HEK293 (cell line): Measurements from ENCODE around the gene ARHGEF7.

Source experiments
- CTCF ChIA-PET: fragments of 350-600 bp; formaldehyde crosslinking; extraction: SDS; loops from one replicate; lab custom pipeline; 2021; ENCODE audit warnings: antibody characterized with exemption; lab: Yijun Ruan, JAX
- POLR2A ChIA-PET: fragments of 300-600 bp; formaldehyde crosslinking; extraction: SDS; loops from one replicate; lab custom pipeline; 2020; ENCODE audit warnings: antibody characterized with exemption, inconsistent platforms; lab: Yijun Ruan, JAX
- H3K27ac ChIP-seq: fragments of 200-500 bp; sonication (Bioruptor generic); 2 replicates; pipeline ENCODE4 v1.5.1; 2014; ENCODE audit warnings: low read depth, low read length, control low read depth, inconsistent platforms; ENCODE audit errors: extremely low read depth
- H3K36me3 ChIP-seq, 2 experiments: fragments of 200-500 bp in 1 of 2; sonication (Bioruptor generic) in 1 of 2; 1 replicate in 1 of 2; 2 replicates in 1 of 2; pipeline ENCODE4 v1.5.1; 2014 to 2017; ENCODE audit warnings: inconsistent platforms in 2 of 2, low read length in 2 of 2; ENCODE audit not compliant: control insufficient read depth in 2 of 2, insufficient read depth in 1 of 2
- H3K4me1 ChIP-seq: fragments of 200-500 bp; sonication (Bioruptor generic); 2 replicates; pipeline ENCODE4 v1.5.1; 2014; ENCODE audit warnings: mild to moderate bottlenecking, low read length, inconsistent platforms; ENCODE audit not compliant: control insufficient read depth, insufficient read depth
- H3K4me3 ChIP-seq: 2 replicates; pipeline ENCODE4 v1.5.1; 2011; ENCODE audit warnings: low read depth, mild to moderate bottlenecking, control low read depth, low read length, moderate library complexity
- H3K9me3 ChIP-seq: fragments of 200-500 bp; sonication (Bioruptor generic); 2 replicates; pipeline ENCODE4 v1.5.1; 2014; ENCODE audit warnings: low read depth, low read length, inconsistent platforms; ENCODE audit not compliant: control insufficient read depth, insufficient read depth
- BCL11A ChIP-seq: fragments of 450-650 bp; formaldehyde crosslinking; IDR thresholded peaks from 2 replicates; pipeline ENCODE4 v1.5.1; 2016; ENCODE audit warnings: low read depth, missing biosample characterization, missing genetic modification characterization
- GLI4 ChIP-seq: fragments of 450-650 bp; formaldehyde crosslinking; IDR thresholded peaks from 2 replicates; pipeline ENCODE4 v1.5.1; 2016; ENCODE audit warnings: missing biosample characterization, missing genetic modification characterization
- KLF9 ChIP-seq: fragments of 450-650 bp; formaldehyde crosslinking; IDR thresholded peaks from 2 replicates; pipeline ENCODE4 v1.5.1; 2016; ENCODE audit warnings: missing biosample characterization, missing genetic modification characterization, low read depth
- MYNN ChIP-seq: fragments of 450-650 bp; formaldehyde crosslinking; IDR thresholded peaks from 2 replicates; pipeline ENCODE4 v1.5.1; 2016; ENCODE audit warnings: missing biosample characterization, missing genetic modification characterization, borderline replicate concordance
- OSR2 ChIP-seq: fragments of 450-650 bp; formaldehyde crosslinking; IDR thresholded peaks from 2 replicates; pipeline ENCODE4 v1.5.1; 2016; ENCODE audit warnings: missing biosample characterization, missing genetic modification characterization
- OVOL3 ChIP-seq: fragments of 450-650 bp; formaldehyde crosslinking; IDR thresholded peaks from 2 replicates; pipeline ENCODE4 v1.5.1; 2016; ENCODE audit warnings: missing biosample characterization, missing genetic modification characterization
- PATZ1 ChIP-seq: fragments of 450-650 bp; formaldehyde crosslinking; IDR thresholded peaks from 2 replicates; pipeline ENCODE4 v1.5.1; 2016; ENCODE audit warnings: missing biosample characterization, missing genetic modification characterization
- SALL2 ChIP-seq: fragments of 450-650 bp; formaldehyde crosslinking; IDR thresholded peaks from 2 replicates; pipeline ENCODE4 v1.5.0; 2017; ENCODE audit warnings: missing biosample characterization, mild to moderate bottlenecking, missing genetic modification characterization, borderline replicate concordance
- SP7 ChIP-seq: fragments of 450-650 bp; formaldehyde crosslinking; IDR thresholded peaks from 2 replicates; pipeline ENCODE4 v1.5.1; 2016; ENCODE audit warnings: missing biosample characterization, missing genetic modification characterization
- TCF7L2 ChIP-seq: IDR thresholded peaks from 2 replicates; pipeline ENCODE4 v1.6.1; 2011; ENCODE audit warnings: low read depth, mild to moderate bottlenecking, inconsistent platforms, low read length, moderate library complexity, borderline replicate concordance
- ZBTB26 ChIP-seq: fragments of 450-650 bp; formaldehyde crosslinking; optimal IDR thresholded peaks from 2 replicates; pipeline ENCODE3; 2016; ENCODE audit warnings: missing biosample characterization, mild to moderate bottlenecking, missing genetic modification characterization
- ZBTB48 ChIP-seq: fragments of 450-650 bp; formaldehyde crosslinking; IDR thresholded peaks from 2 replicates; pipeline ENCODE4 v1.5.1; 2016; ENCODE audit warnings: missing biosample characterization, missing genetic modification characterization
- ZNF174 ChIP-seq: fragments of 450-650 bp; formaldehyde crosslinking; IDR thresholded peaks from 2 replicates; pipeline ENCODE4 v1.5.0; 2017; ENCODE audit warnings: missing biosample characterization, mild to moderate bottlenecking, missing genetic modification characterization
- ZNF18 ChIP-seq: fragments of 450-650 bp; formaldehyde crosslinking; IDR thresholded peaks from 2 replicates; pipeline ENCODE4 v1.5.1; 2016; ENCODE audit warnings: missing biosample characterization, missing genetic modification characterization
- ZNF211 ChIP-seq: fragments of 450-650 bp; formaldehyde crosslinking; IDR thresholded peaks from 2 replicates; pipeline ENCODE4 v1.5.1; 2016; ENCODE audit warnings: low read depth, missing biosample characterization, missing genetic modification characterization
- ZNF221 ChIP-seq: fragments of 450-650 bp; formaldehyde crosslinking; IDR thresholded peaks from 2 replicates; pipeline ENCODE4 v1.5.1; 2017; ENCODE audit warnings: missing biosample characterization, missing genetic modification characterization, borderline replicate concordance
- ZNF274 ChIP-seq, 2 experiments: fragments of 200-500 bp in 1 of 2; fragments of 450-650 bp in 1 of 2; sonication (Bioruptor generic) in 1 of 2; formaldehyde crosslinking in 1 of 2; IDR thresholded peaks; 2 replicates each; pipeline versions ENCODE4 v1.5.1 to v1.6.1; 2014 to 2016; ENCODE audit warnings: borderline replicate concordance in 1 of 2, inconsistent platforms in 1 of 2, low read length in 1 of 2, missing biosample characterization in 1 of 2, missing genetic modification characterization in 1 of 2
- ZNF366 ChIP-seq: fragments of 450-650 bp; formaldehyde crosslinking; conservative IDR thresholded peaks from 2 replicates; pipeline ENCODE4 v1.5.1; 2016; ENCODE audit warnings: missing biosample characterization, missing genetic modification characterization
- ZNF529 ChIP-seq: fragments of 450-650 bp; formaldehyde crosslinking; IDR thresholded peaks from 2 replicates; pipeline ENCODE4 v1.5.1; 2017; ENCODE audit warnings: missing genetic modification characterization, missing biosample characterization; ENCODE audit not compliant: insufficient replicate concordance
- ZNF560 ChIP-seq: fragments of 450-650 bp; formaldehyde crosslinking; IDR thresholded peaks from 2 replicates; pipeline ENCODE4 v1.5.1; 2017; ENCODE audit warnings: missing biosample characterization, missing genetic modification characterization, borderline replicate concordance
- ZNF561 ChIP-seq: fragments of 450-650 bp; IDR thresholded peaks from 2 replicates; pipeline ENCODE4 v1.5.1; 2018; ENCODE audit warnings: missing biosample characterization, missing genetic modification characterization, borderline replicate concordance
- ZNF596 ChIP-seq: fragments of 450-650 bp; IDR thresholded peaks from 2 replicates; pipeline ENCODE4 v1.5.0; 2018; ENCODE audit warnings: missing biosample characterization, mild to moderate bottlenecking, missing genetic modification characterization, moderate library complexity
- ZNF692 ChIP-seq: fragments of 450-650 bp; formaldehyde crosslinking; IDR thresholded peaks from 2 replicates; pipeline ENCODE4 v1.5.1; 2016; ENCODE audit warnings: missing biosample characterization, missing genetic modification characterization
- ZSCAN30 ChIP-seq: fragments of 450-650 bp; IDR thresholded peaks from 2 replicates; pipeline ENCODE4 v1.5.1; 2018; ENCODE audit warnings: missing biosample characterization, mild to moderate bottlenecking, missing genetic modification characterization, moderate library complexity
- TF ChIP-seq, protein P1 (sequence below): fragments of 450-650 bp; formaldehyde crosslinking; IDR thresholded peaks from 2 replicates; pipeline ENCODE4 v1.5.1; 2016; ENCODE audit warnings: missing biosample characterization, missing genetic modification characterization

The ARHGEF7 gene

DNA sequence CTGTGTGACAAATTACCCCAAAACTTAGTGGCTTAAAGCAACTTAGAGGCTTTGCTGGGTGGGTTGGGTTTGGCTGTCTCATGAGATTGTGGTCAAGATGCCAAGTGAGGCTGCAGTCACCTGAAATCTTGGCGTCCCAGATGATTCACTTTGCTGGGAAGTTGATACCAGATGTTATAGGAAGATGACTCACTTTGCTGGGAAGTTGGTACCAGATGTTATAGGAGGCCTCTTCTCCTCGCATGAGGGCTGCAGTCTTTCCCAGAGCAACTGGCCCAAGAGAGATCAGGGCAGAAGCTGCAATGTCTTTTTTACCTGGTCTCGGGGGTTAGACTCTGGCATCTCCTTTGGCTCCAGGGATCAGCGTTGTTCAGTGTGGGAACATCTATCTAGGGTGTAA, 222.1 kb downstream of the ARHGEF7 start:
- CTCF ChIA-PET = interaction anchor here (0.7 kb wide), 1 partner anchor 272 kb away, joined by 3 read pairs; no protein-coding TSS in a partner anchor
- H3K9me3 ChIP-seq = no peaks in the 10 kb centered on the region
- no peak for TF ChIP-seq KLF9
- no peak for TF ChIP-seq ZNF692 (tag by site-specific recombination)
- TF ChIP-seq, protein P1, sequence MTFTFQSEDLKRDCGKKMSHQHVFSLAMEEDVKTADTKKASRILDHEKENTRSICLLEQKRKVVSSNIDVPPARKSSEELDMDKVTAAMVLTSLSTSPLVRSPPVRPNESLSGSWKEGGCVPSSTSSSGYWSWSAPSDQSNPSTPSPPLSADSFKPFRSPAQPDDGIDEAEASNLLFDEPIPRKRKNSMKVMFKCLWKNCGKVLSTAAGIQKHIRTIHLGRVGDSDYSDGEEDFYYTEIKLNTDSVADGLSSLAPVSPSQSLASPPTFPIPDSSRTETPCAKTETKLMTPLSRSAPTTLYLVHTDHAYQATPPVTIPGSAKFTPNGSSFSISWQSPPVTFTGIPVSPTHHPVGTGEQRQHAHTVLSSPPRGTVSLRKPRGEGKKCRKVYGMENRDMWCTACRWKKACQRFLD (tag by site-specific recombination) = no peak
- TF ChIP-seq MYNN (tag by site-specific recombination) = no peak
- no peak for TF ChIP-seq ZBTB48
- TF ChIP-seq ZNF560 (tag by site-specific recombination) = no peak
- no peak for TF ChIP-seq ZNF174
- TF ChIP-seq ZNF221 (tag by site-specific recombination) = no peak
- TF ChIP-seq ZSCAN30 (tag by site-specific recombination) = no peak
- no peak for TF ChIP-seq ZNF366 (tag by site-specific recombination)
- TF ChIP-seq ZNF596 (tag by site-specific recombination) = no peak
- TF ChIP-seq SALL2 = no peak
- TF ChIP-seq ZBTB26 (tag by site-specific recombination) = no peak
- H3K27ac ChIP-seq = no peak overlapping the region
- H3K4me3 ChIP-seq = no peak overlapping the region
- H3K36me3 ChIP-seq = no peaks in the 10 kb centered on the region
- POLR2A ChIA-PET = no interaction called here
- H3K4me1 ChIP-seq = no peaks in the 10 kb centered on the region

DNA sequence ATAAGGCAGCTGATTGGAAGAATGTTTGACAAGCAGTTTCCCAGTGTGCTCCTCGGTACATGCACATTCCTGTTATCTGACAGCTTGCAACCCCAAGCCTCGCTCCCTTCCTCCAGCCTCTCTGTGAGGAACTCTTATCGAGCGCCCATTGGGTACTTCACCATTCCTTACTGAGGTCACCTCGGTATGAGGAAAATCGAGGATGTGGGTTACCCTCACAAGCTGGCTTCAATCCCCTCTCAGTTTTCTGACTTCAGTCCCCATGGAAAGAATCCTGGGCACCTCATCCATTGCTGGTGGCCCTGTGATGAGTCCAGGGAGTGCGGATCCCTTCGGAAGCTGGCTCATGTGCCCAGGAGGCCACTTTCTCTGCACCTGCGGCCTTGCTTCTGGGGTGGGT, 222.6 kb downstream of the ARHGEF7 start:
- CTCF ChIA-PET = no interaction called here
- H3K27ac ChIP-seq = no peak overlapping the region
- H3K9me3 ChIP-seq = no peaks in the 10 kb centered on the region
- no peaks in the 10 kb centered on the region for H3K36me3 ChIP-seq
- POLR2A ChIA-PET = no interaction called here
- H3K4me3 ChIP-seq = no peak overlapping the region
- TF ChIP-seq ZNF274 (IDR thresholded peaks at IDR 0.05; ENCODE audit: low read length) = no peak
- TF ChIP-seq ZNF274 (tag by site-specific recombination; IDR thresholded peaks at IDR 0.05; ENCODE audit: borderline replicate concordance) = no peak
- no peak for TF ChIP-seq BCL11A
- H3K4me1 ChIP-seq = no peaks in the 10 kb centered on the region

DNA sequence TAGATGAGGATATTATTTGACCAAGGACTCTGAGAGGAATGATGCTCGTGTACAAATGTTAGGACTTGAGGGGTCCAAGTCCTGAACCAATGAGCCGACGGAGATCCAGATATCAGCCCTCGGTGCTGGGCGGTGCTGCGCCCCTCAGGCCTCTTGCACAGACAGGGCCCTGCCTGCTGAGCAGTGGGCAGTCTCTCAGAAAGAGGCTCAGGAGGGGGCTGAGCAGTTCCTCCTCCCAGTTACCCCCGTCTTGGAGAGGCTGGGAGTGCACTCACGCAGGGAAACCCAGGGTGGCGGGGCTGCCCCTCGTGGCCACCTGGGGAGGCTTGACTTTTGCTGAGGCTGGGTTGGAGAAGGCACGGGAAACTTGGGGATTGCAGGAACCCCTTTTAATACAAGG, 223.7 kb downstream of the ARHGEF7 start:
- H3K9me3 ChIP-seq = no peaks in the 10 kb centered on the region
- no peaks in the 10 kb centered on the region for H3K36me3 ChIP-seq
- ChIA-PET POLR2A (no interaction called here), CTCF (no interaction called here)
- no peak overlapping the region for H3K4me3 ChIP-seq
- H3K27ac ChIP-seq = no peak overlapping the region
- no peaks in the 10 kb centered on the region for H3K4me1 ChIP-seq
- TF ChIP-seq ZNF596 (tag by site-specific recombination) (no peak), KLF9 (no peak), SP7 (tag by site-specific recombination) (no peak), PATZ1 (tag by site-specific recombination) (no peak), OVOL3 (no peak), GLI4 (tag by site-specific recombination) (no peak), TCF7L2 (no peak), ZNF529 (tag by site-specific recombination) (no peak), ZNF366 (tag by site-specific recombination) (no peak), ZNF561 (tag by site-specific recombination) (no peak), ZNF18 (tag by site-specific recombination) (no peak), ZNF211 (tag by site-specific recombination) (no peak), OSR2 (tag by site-specific recombination) (no peak), ZBTB48 (no peak)
